ENCODE results near the gene SRCIN1.
"Not testable (repeated sequence)": the region's sequence is repeated elsewhere in the genome, so short reads cannot be mapped to it uniquely, and the experiment has no call there.

Gene SRCIN1

DNA sequence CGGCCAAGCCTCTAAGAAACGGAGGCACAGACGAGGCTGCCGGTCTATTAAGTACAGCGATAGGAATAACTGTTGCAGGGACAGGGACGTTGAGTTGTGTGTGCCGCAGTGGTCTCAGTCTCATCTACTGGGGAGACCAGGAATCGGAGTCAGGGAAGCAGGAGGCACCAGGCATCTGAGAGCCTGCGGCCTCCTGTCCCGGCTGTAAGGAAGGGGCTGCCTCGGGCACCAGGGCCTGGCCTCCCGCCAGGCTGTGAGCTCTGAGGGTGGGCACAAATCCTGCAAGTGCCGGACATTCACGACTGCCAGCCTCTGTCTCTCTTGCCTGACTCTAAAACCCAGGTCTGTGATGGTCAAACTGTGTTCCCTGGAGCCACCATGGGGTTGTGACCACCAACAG is 101.5 kb downstream of the SRCIN1 start:
- no peak for DNase-seq

DNA sequence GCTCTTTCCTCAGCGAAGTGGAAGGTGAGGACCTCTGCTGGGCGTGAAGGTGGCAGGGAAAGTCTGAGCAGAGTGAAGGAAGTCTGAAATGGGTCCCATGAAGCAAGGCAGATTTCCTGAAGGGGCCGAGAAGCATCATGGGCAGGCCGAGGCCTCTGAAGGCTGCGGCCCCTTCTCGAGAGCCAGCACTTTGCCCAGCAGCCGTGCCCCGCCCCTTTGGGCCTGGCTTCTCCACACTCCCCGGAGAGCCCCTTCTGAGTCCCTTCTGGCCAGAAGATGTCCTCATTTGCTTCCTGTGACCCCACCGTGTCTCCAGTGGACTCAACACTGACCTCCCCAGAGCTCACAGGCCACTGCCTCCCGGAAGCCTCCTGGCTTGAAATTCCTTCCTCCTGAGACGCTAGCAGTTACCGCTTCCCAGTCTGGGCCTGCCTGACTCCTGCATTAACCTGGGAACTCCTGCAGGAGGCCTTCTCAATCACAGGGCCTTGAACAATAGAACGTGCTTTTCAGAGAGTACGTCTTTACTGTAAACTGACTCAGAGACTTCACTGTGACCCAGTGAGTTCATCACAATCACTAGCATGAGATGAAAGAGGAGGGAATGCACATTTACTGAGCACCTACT is 102.4 kb downstream of the SRCIN1 start:
- not testable (repeated sequence) for DNase-seq

DNA sequence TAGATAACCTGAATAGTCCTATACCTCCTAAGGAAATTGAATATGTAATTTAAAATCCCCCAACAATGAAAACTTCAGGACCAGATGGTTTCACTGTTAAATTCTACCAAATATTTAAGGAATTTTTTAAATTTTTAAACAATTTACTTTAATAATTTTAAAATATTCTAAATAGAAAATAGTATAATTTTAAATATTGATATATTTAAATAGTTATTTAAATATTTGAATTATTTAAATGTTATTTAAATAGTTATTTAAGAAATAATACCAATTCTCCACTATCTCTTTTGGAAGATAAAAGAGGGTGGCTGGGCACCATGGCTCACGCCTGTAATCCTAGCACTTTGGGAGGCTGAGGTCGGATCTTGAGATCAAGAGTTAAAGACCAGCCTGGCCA is 104.0 kb downstream of the SRCIN1 start:
- not testable (repeated sequence) for DNase-seq

DNA sequence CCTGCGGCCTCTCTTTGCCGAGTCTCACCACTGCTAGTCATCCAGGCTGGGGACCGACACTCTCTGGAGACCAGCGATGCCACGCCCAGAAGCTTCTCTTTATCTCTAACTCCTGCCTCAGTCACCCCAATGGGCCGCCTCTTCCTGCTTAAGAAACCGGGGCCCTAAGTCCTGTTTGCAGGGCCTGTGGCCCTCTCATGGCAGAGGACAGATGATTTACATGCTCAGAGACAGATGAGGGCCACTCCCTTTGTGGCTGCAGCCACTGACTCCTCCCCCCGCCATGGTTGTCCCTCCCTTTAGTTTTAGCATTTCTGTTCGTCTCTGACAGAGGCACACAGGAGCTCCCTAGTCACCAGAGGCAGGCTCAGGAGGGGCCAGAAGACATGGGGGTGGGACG is 106.5 kb downstream of the SRCIN1 start:
- not testable (repeated sequence) for DNase-seq

DNA sequence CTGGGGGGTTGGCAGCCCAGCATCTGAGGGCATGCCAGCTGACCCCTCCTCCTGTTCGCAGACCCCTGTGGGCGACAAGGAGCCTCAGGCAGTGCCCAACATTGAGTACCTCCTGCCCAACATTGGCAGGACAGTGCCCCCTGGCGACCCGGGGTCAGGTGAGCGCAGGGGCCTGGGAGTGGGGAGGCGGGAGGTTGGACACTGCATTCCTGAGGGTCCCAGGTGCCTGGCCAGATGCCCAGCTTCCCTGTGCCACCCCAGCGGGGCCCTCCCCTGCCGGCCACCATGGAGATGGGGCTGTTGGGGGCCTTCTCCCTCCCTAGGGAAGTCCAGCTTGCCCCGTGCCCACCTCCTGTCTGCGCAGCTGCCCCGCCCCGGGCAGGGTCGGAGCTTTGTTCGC is 107.4 kb downstream of the SRCIN1 start:
- DNase-seq = no peak

DNA sequence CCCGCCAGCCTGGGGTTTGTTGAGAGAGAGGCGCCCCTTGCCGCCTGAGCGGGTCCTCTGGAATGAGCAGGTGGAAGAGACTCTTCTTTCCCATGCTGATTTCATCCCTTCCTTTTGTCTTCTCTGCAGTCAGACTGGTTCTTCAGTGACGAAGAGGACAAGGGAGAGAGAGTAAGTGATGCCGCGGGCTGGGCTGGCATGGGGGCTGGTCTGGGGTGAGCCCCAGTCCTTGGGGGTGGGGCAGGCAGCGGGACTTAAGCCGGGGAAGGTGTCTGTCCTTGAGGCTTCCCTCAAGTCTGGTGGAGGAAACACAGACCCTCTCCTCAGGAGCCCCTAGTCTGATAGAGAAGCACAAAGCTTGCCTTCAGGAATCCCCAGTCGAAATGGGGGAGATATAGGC is 108.1 kb downstream of the SRCIN1 start:
- DNase-seq = not testable (repeated sequence)

DNA sequence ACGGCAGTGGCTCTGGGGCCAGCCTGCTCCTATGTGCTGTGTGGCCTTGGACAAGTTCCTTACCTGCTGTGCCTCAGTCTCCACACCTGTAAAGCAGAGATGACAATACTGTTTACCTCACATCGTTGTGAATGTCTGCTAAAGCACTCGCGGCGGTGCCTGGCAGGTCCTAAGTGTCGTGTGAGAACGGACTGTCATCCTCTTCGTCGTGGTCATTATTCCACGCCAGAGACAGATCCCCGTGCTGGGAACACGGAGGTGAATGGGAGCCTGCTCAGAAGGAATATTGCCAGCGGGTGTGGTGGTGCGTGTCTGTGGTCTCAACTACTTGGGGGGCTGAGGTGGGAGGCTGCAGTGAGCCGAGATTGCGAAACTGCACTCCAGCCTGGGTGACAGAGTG is 111.6 kb downstream of the SRCIN1 start:
- not testable (repeated sequence) for DNase-seq

DNA sequence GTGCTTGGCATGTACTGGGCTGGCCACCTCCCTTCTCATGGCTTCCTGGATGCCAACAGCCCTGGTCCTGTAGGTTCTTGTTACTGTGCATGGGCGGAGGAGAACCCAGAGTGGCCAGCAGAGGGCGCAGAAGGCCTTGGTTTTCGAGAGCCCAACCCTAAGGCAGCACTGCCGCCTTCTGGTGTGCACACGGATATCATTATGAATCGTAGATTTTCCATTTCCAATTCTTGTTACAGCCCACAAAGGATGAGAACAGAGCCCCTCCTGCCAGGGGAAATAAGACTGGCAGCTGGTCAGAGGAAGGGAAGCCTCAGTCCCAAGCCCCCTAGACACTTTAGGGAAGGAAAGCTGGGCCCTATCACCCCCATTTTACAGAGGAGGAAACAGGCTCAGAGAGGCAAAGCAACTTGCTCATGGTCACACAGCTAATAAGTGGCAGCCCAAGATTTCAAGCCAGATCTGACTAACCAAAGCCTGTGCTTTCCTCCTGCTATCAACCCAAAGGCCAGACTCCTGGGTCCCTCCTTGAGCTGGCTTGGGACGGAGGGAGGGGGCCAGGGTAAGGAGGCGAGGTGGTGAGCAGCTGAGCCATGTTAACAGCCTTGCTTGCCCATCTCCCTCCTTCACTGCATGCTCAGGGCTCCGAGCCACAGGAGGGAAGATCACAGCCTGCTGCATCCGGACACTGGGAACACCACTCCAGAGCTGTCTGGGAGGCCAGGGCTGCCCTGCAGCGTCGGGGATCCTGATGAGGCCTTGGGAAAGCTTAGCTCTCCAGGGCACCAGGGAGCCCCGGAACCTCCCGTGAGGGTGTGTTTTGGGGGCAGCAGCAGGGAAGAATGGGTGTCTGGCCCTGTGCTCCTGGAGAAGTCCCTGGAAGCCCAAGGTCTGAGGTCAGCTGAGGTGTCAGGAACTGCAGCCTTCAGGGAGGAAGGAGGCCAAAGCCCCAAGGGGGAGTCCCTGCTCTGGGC is 113.4 kb downstream of the SRCIN1 start:
- peak; percentile 64 for DNase-seq

DNA sequence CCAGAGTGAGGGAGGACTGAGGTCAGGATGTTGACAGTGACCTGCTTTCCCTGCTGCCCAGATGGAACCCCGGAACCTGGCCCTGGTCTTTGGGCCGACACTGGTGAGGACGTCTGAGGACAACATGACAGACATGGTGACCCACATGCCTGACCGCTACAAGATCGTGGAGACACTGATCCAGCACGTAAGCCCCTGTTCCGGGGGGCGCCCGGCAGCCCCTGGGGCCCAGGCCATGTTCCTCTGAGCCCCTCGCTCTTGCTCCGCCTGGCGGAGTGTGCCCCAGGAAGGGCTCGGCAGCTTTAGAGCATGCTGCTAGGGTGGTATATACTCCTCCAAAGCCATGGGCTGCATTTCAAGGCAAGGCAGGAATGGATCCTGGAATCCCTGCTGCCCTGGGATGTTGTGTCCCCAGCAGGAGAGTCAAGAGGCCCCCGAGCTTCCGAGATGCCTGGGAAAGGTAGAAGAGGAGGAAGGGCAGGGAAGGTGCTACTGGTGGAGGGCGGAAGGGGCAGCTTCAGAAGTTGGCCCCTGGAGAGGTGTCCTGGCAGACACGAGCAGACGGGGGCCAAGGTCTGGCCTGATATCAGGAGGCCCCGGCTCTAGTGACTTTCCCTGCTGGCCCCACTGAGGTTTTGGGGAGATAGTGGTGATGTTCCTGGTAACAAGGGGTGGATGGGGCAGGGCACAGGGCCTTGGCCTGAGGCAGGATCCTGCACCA is 114.2 kb downstream of the SRCIN1 start:
- DNase-seq = not testable (repeated sequence)

DNA sequence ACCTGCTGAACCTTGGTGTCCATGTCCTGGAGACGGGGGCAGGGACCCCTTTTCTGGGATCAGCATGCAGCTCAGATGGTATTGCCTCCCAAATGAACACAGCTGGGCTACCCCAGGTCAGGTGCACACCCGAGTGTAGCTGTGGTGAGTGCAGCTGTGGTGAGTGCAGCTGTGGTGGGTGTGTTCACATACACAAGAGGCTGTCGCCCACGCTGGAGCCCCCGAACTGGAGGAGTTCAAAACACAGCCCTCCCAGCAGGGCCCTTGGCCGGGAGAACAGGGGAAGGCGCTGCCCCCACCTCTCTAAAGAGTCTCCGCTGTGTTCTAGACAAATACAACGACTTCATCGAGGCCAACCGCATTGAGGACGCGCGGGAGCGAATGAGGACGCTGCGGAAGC is 116.0 kb downstream of the SRCIN1 start:
- not testable (repeated sequence) for DNase-seq

DNA sequence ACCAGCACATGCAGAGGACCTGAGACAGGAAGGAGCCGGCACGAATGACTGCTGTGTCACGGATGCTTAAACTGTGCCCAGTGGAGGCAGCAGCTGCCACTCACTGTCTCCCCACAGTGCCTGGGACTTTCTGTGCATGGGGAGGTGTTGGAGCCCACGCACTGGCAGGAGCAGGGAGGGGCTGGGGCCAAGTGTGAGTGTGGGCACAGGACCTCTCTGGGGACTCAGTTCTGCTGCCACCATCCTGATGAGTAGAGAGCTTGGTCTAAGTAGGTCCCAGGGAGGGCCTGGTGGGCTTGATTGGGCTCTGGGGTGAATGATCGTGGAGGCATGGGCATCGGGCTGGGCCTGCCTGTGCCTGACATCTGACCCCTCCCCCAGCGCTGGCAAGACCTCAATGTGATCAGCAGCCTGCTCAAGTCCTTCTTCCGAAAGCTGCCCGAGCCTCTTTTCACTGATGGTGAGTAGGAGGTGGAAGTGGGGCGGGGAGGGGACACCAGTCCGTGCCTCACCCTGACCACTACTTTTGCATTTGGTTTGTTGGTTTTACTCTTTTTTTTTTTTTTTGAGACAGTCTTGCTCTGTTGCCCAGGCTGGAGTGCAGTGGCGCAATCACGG is 120.0 kb downstream of the SRCIN1 start:
- not testable (repeated sequence) for DNase-seq

DNA sequence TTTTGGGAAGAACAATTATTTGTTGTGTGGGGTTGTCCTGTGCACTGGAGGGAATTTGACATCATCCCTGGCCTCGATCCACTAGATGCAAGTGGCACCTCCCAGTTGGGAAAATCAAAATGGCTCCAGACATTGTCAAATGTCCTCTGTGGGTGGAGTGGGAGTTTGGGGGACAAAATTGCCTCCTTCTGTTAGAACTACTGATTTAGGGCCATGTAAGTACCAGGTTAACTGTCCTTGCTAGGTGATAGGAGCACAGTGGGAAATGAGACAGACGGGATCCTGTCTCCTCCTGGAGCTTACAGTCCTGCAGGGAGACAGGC is 120.6 kb downstream of the SRCIN1 start:
- DNase-seq = no peak

DNA sequence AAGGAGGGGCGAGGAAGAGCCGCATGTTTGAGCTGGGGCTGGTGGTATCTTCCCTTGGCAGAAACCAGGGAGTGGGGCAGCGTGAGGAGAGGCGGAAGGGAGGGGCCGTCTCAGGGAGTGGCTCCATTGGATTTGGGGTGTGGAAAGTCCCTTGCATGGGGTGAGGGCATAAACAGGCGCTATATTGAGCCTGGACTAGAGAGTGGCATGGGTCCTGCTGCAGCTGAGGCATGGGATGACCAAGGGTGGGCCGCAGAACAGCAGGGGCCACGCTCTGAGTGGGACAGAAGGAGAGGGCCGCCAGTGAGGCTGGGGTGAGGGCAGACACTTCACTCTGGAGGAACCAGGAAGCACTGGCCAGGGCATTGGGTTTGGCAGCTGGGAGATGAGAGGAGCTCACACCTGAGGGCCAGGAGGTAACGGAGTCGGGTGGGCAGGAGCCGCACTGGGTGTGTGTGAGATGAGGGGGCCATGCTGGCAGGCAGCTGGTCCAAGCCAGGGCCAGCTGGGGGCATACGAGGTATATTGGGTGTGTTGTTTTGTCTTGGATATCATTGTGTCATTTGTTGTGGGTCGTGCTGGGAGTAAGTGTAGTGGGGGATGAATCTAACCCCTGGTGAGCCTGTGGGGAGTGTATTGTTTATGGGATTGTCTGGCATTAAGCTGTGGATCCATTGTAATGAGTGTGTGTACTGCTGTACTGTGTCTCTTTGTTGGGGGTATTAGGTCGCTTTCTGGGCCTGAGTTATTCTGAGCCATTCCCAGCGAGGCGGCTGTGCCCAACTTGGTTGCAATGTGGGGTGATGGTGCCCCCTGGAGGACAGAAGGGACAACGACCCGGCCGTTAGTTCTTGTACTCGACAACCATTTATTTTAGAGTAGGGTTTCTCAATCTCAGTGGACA is 121.3 kb downstream of the SRCIN1 start:
- DNase-seq = peak; percentile 46

DNA sequence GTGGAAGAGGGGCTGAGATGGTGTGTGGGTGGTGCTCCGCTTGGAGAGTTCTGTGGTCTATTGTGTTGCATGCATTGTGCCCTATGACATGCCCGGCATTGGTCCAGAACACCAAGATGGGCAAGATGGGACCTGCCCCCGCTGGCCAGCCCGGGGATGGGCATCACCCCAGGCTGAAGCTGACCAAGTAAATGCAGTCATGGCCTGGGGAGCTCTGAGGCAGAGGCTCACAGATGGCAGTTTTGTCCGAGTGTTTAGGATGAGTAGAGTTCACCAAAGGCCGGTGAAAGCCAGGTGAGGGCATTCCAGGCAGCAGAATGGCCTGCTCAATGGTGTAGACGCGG is 123.1 kb downstream of the SRCIN1 start:
- DNase-seq = not testable (repeated sequence)

DNA sequence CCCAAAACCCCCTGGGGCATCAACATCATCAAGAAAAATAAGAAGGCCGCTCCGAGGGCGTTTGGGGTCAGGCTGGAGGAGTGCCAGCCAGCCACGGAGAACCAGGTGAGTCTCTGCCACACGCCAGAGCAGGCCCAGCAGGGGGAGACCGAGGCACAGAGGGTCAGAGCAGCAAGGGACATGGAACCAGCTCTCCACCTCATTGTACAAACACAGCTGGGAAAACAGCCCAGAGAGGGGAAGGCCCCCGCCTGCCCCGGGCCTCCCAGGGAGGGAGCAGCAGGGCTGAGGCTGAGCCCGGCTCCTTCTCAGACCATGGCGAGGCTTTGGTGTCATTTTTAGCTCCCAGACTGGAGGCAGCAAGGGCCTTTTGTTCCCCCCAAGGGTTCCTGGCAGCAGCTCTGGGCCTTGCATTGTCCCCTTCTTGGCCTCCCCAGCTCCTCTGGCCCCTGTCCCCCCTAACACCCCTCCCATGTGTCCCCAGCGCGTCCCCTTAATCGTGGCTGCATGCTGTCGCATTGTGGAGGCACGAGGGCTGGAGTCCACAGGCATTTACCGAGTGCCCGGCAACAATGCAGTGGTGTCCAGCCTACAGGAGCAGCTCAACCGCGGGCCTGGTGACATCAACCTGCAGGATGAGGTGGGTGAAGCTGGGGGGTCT is 123.6 kb downstream of the SRCIN1 start:
- not testable (repeated sequence) for DNase-seq
